Stimulated activated CD4-positive, alpha-beta T cell treated with anti-CD3 and anti-CD28 coated beads, Interleukin-4, amount 100 ng/mL, for 4 hours (primary cell): Measurements from ENCODE around the gene RAPGEF5.

Experiments
- DNase-seq, 2 experiments: peaks; one replicate each; pipeline ENCODE4 v3.0.0-alpha.2; 2020

RAPGEF5 gene

GRCh38 chr7:22255834-22256233, 101.1 kb downstream of the RAPGEF5 start:
- DNase-seq, result no peak

- DNase-seq, result no peak
Observed at GRCh38 chr7:22255342-22255741, 101.6 kb downstream of the RAPGEF5 start.

GRCh38 chr7:22252936-22253536, 103.9 kb downstream of the RAPGEF5 start:
- no peak for DNase-seq

GRCh38 chr7:22252016-22252415, 104.9 kb downstream of the RAPGEF5 start:
- no peak for DNase-seq

- DNase-seq, result no peak
Observed at GRCh38 chr7:22251281-22251680, 105.7 kb downstream of the RAPGEF5 start.

- no peak for DNase-seq
Observed at GRCh38 chr7:22250390-22250789, 106.6 kb downstream of the RAPGEF5 start.

GRCh38 chr7:22248111-22248809, 108.7 kb downstream of the RAPGEF5 start:
- no peak for DNase-seq

GRCh38 chr7:22241805-22242390, 115.1 kb downstream of the RAPGEF5 start:
- no peak for DNase-seq

GRCh38 chr7:22240904-22241571, 115.9 kb downstream of the RAPGEF5 start:
- no peak for DNase-seq

GRCh38 chr7:22238354-22239311, 118.3 kb downstream of the RAPGEF5 start:
- no peak for DNase-seq

GRCh38 chr7:22235134-22235533, 121.8 kb downstream of the RAPGEF5 start:
- no peak for DNase-seq

GRCh38 chr7:22234227-22234626, 122.7 kb downstream of the RAPGEF5 start:
- no peak for DNase-seq

GRCh38 chr7:22231806-22232205, 125.1 kb downstream of the RAPGEF5 start:
- no peak for DNase-seq

- DNase-seq, result no peak
Observed at GRCh38 chr7:22231141-22231540, 125.8 kb downstream of the RAPGEF5 start.

- no peak for DNase-seq
Observed at GRCh38 chr7:22230238-22230637, 126.7 kb downstream of the RAPGEF5 start.

- no peak for DNase-seq
Observed at GRCh38 chr7:22229148-22229547, 127.8 kb downstream of the RAPGEF5 start.

GRCh38 chr7:22223807-22224206, 133.1 kb downstream of the RAPGEF5 start:
- DNase-seq, result no peak

GRCh38 chr7:22220941-22221340, 136.0 kb downstream of the RAPGEF5 start:
- no peak for DNase-seq

GRCh38 chr7:22219739-22220493, 137.0 kb downstream of the RAPGEF5 start:
- DNase-seq, result no peak

GRCh38 chr7:22219036-22219435, 137.9 kb downstream of the RAPGEF5 start:
- DNase-seq, result no peak

- no peak for DNase-seq
Observed at GRCh38 chr7:22216832-22217475, 140.0 kb downstream of the RAPGEF5 start.
